GM18870 (cell line): Measurements from ENCODE around the gene SUFU.

Experiments used
- ATAC-seq: cut with Tn5 transposase; IDR thresholded peaks from one replicate; pipeline ENCODE4 v1.9.1; 2021; ENCODE audit warnings: moderate library complexity; ENCODE audit not compliant: unreplicated experiment

SUFU gene

DNA sequence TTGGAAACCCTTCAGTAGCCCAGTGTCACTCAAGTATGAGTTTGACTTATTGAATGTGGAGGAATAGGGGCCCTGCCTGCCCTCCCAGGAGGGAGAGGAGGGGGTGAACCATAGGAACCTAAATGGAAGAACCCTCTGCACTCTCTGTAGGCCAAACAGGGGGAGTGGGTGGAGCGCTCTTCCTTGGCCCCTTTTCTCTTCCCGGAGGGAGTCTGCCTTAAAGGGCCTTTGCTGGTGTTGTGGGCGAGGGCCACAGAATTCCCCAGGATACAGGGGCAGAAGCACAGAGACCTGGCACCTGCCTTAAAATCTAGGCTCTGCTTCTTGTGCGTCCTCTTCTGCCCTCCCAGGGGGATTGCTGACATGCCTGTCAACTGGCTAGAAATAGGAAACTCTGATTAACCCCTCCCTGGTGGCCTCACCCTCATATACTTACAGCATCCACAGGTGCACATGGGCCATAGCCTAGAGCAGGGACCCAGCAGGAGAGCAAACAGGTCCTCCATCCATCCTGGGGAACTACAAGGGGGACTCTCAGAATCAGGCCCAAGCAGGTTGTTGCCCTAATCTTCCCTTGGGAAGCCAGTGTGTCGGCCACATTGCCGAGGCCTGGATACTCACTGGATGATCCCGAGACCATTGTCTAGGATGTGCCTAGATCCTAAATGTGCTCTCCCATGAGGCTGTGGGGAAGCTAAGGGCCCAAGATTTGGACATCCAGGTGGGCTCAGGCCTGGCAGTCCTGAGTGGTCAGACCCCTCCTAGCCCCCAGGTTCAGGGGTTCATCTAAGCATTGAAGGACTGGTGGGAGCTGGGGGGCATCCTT is 143.9 kb downstream of the SUFU start:
- ATAC-seq: no peak

DNA sequence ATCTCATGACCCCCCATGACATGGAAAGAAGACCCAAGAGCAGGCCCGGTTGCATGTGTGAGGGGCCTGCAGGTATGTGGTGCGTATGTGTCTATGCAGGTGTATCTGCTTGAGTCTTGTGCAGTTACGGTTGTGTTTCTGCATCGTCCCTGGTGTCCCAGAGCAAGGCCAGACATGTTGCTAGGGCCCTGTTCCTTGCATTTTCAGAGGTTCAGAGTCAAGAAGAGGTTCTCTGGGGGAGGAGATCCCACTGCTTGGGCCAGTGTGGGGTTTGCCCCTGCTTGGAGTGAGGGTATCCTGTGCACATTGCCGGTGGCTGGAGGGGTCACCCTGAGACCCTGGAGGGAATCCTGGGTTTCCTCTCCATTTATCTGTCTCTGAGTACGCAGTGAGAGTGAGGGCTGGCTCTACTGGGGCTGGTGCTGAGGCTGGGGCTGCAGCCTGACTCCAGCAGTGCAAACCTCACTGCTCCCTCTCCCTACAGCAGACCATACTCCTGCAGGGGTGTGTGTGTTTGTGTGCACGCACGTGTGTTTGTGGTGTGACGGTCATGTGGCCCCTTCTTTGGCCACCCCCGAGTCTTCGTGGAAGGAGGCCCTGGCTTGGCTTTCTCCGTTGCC is 144.6 kb downstream of the SUFU start:
- no peak for ATAC-seq

DNA sequence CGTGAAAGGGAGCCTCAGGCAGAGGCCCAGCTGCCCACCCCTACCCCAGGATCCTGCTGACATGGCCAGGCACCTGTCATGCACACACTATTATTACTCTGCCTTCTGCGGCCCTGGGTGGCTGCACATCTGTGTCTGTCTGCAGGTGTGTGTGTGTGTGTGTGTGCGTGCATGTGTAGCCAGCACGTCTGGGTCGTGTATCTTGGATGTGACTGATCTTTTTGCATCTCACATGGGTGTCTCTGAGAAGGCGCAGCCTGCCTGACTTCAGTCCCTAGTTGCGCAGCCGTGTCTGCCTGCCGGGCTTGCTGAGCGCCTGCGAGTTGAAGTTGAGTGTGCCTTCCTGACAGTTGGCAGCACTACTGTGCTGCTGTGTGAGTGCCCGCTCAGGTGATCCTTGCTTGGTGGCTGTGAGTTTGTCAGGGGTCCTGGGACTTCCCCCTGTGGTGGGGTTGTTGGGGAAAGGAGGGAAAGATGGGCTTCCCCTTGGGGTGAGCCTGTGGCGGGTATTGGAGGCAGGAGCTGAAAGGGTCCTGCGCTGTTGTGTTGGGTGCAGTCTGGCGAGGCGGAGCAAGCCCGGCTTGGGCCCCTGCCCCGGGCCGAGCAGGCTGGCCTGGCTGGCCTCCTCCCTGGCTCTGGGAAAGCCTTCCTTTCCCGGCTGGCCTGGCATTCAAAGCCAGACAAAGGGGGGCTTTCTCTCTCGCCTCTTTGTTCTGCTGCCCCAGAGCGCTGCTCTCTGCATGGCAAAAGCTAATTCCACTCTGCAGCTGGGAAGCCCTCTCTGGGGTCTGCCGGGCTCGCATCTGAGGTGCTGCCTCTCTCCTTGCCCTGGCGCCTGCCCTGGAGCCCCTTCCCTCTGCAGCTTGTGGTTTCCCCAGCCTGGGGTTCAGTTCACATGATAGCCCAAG is 145.4 kb downstream of the SUFU start:
- no peak for ATAC-seq

DNA sequence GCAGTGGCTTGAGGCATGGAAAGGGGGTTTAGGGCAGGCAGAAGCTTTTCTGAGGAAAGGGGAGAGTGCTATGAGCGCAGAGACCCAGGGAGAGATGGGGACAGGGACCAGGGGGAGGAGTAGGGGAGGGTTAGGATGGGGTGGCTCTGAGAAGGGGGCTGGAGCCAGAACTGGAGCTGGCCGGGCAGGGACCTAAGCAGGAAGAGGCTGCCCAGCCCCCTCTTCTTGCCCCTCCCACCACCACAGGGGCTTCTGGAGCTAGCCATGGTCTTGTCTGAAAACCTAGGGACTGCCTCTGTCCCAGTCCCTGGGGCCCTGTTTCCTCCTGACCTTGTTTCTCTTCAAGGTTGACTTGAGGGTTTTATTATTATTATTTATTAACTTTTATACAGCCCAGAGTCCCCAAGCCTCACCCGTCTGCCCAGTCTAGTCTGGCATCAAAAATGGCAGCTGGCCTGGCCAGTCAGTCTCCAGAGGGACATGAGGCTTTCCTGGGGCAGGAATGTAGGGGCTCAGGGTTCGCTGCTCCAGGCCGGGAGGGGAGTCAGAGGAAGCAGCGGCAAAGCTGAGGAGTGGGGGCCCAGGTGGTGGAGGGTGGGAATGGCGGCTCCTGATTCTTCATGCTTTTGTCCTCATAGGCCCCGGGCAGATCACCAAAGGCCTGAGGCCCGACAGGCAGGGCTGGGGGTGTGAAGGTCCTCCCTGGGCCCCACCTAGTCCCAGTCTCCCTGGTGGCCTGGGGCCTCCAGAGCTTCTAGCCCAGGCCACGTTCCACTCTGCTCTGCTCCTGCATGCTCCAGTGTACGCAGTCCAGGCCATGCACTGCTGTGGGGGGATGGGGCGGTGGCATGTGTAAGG is 146.3 kb downstream of the SUFU start:
- no peak for ATAC-seq

DNA sequence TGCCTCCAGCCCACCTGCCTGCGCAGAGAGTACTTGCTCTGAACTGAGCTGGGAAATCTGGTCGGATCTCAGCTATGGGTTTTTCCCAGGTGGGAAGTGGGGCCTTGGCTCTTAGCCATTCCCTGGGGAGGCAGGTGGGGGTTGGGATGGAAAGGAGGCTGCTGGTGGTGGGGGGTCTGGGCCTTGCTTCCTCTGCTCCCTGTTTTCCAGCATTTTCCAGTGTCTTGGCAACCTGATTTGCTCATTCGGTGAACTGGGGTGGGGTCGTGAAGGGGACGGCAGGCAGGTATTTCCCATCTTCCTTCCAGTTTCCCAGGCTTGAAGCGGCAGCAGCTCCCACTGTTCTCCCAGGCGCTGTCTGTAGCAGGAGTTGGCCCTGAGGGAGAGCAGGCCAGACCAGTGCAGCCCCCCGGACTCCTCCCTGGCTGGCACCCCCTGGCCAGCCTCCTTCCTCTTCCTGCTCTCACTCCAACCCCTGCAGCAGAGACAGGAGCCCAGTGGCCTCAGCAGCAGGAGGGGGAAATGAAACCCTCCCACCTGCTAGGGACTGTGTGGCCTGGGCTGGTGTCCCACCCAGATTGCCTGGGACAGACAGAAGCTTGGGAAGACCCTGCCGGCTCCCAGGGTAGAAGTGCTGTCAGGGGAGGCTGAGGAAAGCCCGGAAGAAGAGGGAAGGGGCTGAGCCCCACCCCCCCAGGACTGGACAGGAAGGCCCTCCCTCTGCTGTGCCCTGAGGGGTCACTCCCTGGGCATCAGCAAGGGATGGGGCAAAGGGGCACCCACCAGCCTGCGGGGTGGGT is 147.1 kb downstream of the SUFU start:
- ATAC-seq: no peak

DNA sequence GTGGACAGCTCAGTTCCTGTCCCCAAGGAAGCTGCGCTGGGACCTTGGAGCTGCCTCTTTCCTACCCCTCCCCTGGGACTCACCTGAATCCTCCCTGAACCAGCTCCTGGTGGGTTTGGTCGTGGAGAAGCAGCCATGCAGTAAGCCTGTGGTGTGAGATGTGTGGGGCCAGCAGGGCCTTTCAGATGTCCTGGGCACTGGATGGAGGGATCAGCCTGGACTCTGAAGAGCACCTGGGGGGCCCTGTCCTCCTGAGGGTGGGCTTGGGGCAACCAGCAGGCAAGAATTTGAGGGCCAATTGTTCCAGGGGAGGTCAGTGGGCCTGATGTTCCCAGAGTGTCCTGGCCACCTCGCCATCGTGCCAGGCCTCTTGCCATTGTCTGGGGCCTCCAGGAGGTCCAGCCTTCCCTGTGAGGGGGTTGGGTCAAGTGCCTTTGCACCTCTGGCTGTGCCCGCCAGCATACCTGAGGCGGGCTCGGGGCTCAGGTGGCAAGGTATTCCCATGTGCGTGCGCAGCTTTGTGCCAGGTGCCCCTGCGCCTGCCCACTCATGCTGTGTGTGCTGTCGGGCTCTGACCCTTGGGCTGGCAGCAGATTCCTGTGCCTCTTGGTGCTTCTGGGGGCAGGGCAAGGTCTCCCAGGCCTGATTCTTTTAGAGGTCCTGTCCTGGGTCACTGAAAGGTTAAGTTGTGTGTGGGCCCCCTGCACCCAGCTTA is 147.8 kb downstream of the SUFU start:
- ATAC-seq: no peak

DNA sequence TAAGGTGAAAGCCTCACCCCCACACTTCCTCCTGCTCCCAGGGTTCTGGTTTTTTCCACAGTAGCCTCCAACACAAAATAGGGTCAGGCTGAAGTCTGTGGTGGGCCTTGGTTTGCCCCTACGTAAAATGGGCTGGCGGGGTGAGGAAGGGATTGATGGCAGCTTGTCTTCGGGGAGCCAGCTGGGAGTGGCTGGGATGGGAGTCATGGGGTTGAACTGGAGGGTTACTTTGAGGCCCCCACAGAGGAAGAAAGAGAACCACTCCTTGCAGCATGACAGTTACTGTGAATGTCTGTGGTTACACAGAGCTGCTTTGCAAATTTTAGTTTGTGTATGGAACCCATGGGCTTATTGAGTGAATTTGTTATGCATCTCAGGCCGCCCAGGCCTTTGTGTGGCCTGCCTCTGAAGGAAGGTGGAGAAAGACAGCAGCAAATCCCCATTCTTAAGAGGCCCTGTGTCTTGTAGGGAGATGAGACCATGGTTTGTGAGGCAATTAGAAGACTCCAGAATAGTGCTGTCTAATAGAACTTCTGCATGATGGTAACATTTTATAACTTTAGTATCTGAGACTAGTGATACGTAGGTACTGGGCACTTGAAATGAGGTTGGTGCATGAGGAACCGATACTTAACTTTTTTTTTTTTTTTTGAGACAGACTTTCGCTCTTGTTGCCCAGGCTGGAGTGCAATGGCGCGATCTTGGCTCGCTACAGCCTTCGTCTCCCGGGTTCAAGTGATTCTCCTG is 148.6 kb downstream of the SUFU start:
- ATAC-seq: peak; percentile 49

DNA sequence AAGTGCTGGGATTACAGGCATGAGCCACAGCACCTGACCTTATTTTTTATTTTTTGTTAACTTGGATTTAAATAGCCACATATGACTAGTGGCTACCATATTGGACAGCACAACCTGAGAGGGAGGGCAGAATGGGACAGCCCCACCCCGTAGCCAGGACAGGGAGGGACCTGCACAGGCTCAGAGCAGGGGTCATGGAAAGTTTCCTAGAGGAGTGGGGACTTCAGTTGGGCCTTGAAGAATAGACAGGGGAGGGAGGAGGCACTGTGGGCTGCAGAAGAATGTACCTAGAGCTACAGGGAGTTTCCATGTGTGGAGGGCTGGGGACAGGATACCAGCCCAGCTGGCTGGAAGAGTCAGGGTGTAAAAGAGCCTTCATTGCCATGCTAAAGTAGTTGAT is 149.3 kb downstream of the SUFU start:
- no peak for ATAC-seq

DNA sequence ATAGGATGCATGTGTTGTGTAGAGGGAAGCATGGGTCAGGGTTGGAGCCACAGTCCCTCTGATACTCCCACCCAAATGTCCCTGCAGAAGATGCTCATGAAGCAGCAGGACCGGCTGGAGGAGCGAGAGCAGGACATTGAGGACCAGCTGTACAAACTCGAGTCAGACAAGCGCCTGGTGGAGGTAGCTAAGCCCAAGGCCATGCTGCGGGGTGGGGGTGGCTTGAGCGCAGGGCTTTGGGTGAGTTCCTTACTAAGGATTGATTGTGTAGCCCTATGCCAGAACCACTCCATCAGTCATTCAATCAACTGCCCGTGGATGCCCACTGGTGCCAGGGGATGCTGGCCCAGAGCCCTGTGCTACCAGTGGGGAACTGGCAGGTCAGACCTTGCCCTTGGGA is 150.8 kb downstream of the SUFU start:
- no peak for ATAC-seq

DNA sequence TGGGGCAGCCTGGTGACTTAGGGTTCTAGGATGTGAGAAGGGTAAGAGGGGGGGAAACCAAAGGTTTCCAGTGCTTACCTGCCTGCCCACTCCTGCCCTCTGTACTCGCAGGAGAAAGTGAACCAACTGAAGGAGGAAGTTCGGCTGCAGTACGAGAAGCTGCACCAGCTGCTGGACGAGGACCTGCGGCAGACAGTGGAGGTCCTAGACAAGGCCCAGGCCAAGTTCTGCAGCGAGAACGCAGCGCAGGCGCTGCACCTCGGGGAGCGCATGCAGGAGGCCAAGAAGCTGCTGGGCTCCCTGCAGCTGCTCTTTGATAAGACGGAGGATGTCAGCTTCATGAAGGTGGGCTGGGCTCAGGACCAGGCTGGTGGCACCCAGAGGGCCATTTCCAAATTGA is 151.2 kb downstream of the SUFU start:
- ATAC-seq: no peak

DNA sequence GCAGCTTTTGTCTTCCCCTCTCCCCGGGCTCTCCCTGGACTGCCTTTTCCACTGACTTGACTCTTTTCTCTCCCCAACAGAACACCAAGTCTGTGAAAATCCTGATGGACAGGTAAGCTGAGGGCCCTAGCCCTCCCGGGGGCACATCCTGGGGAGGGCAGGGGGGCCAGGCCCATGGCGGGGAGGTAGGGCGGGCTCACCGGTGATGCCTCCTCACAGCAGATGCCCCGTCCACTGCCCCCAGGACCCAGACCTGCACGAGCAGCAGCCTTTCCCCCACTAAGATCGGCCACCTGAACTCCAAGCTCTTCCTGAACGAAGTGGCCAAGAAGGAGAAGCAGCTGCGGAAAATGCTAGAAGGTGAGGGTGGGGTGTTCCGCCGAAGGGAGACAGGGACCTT is 152.3 kb downstream of the SUFU start:
- ATAC-seq: no peak

DNA sequence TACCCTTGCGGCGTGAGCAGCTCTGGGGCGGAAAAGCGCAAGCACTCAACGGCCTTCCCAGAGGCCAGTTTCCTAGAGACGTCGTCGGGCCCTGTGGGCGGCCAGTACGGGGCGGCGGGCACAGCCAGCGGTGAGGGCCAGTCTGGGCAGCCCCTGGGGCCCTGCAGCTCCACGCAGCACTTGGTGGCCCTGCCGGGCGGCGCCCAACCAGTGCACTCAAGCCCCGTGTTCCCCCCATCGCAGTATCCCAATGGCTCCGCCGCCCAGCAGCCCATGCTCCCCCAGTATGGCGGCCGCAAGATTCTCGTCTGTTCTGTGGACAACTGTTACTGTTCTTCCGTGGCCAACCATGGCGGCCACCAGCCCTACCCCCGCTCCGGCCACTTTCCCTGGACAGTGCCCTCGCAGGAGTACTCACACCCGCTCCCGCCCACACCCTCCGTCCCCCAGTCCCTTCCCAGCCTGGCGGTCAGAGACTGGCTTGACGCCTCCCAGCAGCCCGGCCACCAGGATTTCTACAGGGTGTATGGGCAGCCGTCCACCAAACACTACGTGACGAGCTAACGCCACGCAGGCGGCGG is 153.1 kb downstream of the SUFU start:
- ATAC-seq: no peak

DNA sequence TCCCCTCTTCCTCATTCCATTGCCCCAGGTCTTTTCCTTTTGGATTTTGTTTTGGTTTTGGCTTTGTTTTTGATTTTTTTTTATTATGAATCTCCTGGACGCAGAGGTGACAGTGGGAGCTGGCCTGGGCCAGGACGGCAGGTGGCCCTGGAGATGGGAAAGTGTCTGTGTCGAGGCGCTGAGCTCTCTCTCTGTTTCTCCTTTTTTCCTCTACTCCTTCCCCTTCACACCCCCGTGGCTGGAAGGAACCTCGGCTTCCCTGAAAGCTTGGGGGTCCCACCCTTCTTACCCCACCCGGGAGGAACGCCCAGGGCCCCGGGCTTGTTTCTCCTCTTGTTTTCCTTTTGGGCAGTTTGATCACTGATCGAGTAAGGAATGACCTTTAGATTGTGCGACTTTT is 153.7 kb downstream of the SUFU start:
- no peak for ATAC-seq

DNA sequence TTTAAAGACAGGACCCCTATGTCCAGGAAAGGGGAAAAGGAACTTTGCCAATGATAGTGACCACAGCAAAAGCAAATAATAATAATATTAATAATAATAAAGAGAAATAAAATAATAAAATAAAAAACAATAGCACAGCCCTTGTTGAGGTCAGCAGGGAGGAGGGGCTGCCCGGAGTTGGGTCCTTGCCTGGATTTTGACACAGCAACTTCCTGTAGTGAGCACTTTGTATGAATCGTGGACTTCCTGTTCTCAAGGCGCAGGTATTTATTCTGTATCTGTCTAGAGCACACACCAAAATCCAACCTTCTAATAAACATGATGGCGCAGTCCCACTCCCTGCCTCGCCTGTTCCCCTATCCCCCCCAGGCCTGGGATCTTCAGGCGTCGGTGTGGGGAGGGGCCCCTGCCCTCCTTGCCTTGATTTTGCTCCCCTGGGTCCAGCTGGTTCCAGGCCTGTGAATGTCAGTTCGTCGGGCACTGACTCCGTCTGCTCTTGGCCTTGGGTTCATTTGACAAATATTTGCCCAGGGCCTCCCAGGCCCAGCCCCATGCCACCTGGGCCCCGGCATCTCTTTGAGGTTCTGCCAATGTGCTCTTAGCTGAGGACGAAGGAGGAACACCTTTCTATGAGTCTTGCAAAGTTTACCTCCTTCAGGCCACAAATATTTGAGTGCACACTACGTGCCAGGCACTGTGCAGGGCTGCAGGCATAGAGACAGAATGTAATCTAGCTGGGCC is 154.4 kb downstream of the SUFU start:
- ATAC-seq: no peak

DNA sequence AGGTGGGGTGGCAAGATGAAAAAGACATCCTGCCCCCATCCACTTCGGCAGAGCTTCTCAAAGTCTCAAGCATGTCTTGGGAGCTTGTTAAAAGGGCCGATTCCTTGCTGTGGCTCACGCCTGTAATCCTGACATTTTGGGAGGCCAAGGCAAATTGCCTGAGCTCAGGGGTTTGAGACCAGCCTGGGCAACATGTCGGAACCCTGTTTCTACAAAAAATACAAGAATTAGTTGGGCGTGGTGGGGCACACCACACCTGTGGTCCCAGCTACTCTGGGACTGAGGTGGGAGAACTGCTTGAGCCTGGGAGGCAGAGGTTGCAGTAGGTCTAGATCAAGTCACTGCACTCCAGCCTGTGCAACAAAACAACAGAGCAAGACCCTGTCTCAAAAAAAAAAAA is 155.0 kb downstream of the SUFU start:
- ATAC-seq: no peak

DNA sequence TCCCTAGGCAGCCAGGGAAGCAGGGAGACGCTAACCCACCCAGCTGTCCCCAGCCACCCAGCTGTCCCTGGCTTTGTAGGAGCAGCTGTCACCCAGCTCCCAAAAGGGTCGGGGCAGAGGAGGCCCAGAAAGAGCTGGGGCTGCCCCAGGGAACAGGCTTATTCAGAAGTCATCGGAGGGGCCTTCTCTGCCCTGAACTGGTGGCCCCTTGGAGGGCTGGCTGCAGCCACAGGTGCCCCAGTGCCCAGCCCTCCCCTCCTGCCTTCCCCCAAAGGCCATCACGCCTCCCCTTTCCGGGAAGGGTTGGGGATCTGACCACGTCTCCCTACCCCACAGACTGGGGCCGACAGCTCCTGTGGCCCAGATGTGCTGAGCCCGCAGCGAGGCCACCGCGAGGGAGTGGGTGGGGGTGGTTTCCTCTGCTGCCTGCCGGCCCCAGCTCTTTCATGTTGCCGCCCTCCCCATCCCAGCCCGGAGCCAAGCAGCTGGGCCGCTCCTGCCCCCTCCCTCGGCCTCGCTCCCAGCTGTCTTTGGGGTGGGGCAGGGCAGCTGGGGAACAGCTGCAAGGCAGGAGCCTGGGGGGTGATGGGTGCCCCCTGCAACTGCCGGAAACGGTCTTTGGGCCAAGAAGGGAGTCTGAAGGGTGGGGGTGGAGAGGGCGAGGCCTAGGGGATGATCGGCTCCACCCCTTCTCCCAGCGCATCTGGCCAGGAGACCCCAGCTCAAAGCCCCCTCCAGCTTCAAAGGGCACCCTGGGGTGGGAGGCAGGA is 157.3 kb downstream of the SUFU start:
- ATAC-seq: peak; percentile 47

DNA sequence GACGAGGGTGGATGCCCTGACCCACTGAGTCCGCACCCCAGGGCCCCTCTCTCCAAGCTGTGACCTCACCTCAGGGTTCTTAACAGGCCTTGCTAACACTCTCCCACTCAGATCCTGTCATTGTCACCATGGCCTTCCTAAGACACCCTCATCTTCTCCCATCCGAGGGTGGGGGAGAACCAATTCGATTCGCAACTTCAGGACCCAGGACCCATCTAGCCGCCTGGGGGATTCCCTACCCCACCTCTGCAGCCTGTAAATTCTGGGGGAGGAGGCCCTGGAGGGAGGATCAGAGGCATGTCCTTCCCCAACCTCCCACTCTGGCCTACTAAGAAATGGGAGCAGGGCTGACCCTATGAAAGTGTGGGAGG is 157.9 kb downstream of the SUFU start:
- ATAC-seq: peak; percentile 9
